Prostate gland (tissue), 2 donors: ENCODE data around the gene PRKAB2.
"Not testable (repeated sequence)": the region's sequence is repeated elsewhere in the genome, so short reads cannot be mapped to it uniquely, and the experiment has no call there.

ENCODE experiments used
- CTCF ChIP-seq, 4 experiments: fragments of 200-600 bp in 2 of 4; fragments of 450-650 bp in 2 of 4; sonication (generic) in 2 of 4; IDR thresholded peaks; 1 replicate in 3 of 4; 2 replicates in 1 of 4; pipeline ENCODE4 v1.5.1; 2016 to 2019; ENCODE audit warnings: antibody characterized with exemption in 4 of 4, mild to moderate bottlenecking in 2 of 4, moderate library complexity in 2 of 4
- POLR2A ChIP-seq: fragments of 450-650 bp; IDR thresholded peaks from one replicate; pipeline ENCODE4 v1.6.1; 2016; ENCODE audit warnings: antibody characterized with exemption, mild to moderate bottlenecking
- POLR2AphosphoS5 ChIP-seq: sonication (generic); formaldehyde crosslinking; IDR thresholded peaks from one replicate; pipeline ENCODE4 v1.6.1; 2017; ENCODE audit warnings: antibody characterized with exemption

DNA sequence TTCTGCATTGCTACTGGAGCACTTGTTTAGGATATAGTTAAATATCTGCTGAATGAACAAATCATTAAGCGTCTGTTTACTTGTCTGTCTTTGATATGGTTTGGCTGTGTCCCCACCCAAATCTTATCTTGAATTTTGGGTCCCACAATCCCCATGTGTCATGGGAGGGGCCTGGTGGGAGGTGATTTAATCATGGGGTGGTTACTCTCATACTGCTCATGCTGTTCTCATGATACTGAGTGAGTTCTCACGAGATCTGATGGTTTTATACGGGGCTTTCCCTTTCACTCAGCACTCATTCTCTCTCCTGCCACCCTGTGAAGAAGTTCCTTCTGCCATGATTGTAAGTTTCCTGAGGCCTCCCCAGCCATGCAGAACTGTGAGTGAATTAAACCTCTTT, 25.1 kb upstream of the PRKAB2 start:
- TF ChIP-seq CTCF (IDR thresholded peaks at IDR 0.05); POLR2AphosphoS5; POLR2A: not testable (repeated sequence)
